D341Med (cell line): ENCODE data around the gene USP32.
A peak's percentile ranks its signal among the peaks of the same experiment; 100 is the strongest.
"Not testable (repeated sequence)": the region's sequence is repeated elsewhere in the genome, so short reads cannot be mapped to it uniquely, and the experiment has no call there.

Experiments used
- DNase-seq: peaks from one replicate; pipeline ENCODE4 v3.0.0; 2012; ENCODE audit warnings: low spot score

Gene USP32

GRCh38 chr17:60231234-60231633 is 160.7 kb downstream of the USP32 start:
- DNase-seq: peak; percentile 62

- no peak for DNase-seq
Measured at GRCh38 chr17:60230358-60230757, 161.6 kb downstream of the USP32 start.

GRCh38 chr17:60229188-60229802 is 162.6 kb downstream of the USP32 start:
- peak; percentile 39 for DNase-seq

DNA sequence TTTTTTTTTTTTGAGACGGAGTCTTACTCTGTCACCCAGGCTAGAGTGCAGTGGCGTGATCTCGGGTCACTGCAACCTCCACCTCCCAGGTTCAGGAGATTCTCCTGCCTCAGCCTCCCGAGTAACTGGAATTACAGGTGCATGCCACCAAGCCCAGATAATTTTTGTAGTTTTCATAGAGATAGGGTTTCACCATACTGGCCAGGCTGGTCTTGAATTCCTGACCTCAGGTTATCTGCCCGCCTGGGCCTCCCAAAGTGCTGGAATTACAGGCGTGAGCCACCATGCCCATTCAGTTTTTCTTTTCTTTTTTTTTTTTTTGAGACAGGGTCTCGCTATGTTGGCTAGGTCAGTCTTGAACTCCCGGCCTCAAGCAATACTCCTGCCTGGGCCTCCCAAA is 164.7 kb downstream of the USP32 start:
- DNase-seq: not testable (repeated sequence)

GRCh38 chr17:60224064-60224463 is 167.9 kb downstream of the USP32 start:
- no peak for DNase-seq

DNA sequence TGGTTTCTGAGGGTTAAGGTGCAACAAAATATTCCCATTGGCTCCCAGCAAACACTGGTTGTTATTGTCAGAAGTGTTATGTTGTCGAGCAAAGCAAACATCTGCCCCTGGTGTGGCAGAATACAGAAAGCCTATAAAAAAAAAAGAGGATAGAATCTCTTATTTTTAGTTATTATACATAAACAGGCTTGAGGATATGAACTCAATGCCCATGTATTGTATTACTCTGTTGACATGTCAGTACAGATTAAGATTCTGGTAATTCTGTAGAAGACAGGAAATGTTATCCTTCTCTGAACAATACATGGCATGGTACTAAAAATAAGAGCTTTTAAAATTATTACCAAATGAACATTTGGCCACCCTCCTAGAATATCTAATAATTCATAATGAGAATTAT is 168.5 kb downstream of the USP32 start:
- no peak for DNase-seq

- DNase-seq: not testable (repeated sequence)
Measured at GRCh38 chr17:60218774-60219173, 173.2 kb downstream of the USP32 start.

- not testable (repeated sequence) for DNase-seq
Measured at GRCh38 chr17:60215895-60216294, 176.0 kb downstream of the USP32 start.

- DNase-seq: not testable (repeated sequence)
Measured at GRCh38 chr17:60211282-60211681, 180.7 kb downstream of the USP32 start.

DNA sequence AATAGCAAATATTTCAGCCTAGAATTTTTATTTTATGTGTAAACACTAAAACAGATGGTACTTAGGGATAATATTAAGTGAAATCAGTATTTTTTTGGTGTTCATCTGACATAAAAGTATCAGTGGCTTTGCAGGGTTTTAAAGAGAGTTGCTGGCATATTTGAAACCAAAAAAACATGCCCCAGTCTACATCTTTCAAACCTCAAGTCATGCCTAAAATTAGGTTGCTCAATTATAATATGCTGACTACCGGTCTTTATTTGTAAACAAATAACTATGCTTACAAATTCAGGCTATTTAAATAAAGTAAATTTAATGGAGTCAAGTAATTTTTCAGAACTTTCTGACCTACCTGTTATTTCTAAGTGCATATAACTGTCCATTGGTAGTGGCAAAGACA is 183.6 kb downstream of the USP32 start:
- not testable (repeated sequence) for DNase-seq

- DNase-seq: not testable (repeated sequence)
Measured at GRCh38 chr17:60205782-60206181, 186.2 kb downstream of the USP32 start.

DNA sequence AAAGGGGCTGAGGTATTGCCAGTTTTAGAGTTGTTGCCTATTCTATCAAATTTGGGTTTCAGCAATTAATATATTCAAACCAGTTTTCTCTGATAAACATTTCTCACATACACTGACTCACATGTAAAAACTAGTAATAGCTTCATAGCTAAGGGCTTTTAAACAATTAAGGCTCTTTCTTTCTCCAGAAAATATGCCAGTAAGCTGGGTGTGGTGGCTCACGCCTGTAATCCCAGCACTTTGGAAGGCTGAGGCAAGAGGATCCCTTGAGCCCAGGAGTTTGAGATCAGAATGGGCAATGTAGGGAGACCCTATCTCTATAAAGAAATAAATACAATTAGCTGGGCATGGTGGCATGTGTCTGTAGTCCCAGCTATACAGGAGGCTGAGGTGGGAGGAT is 193.3 kb downstream of the USP32 start:
- not testable (repeated sequence) for DNase-seq

GRCh38 chr17:60194141-60194540 is 197.8 kb downstream of the USP32 start:
- DNase-seq: not testable (repeated sequence)

DNA sequence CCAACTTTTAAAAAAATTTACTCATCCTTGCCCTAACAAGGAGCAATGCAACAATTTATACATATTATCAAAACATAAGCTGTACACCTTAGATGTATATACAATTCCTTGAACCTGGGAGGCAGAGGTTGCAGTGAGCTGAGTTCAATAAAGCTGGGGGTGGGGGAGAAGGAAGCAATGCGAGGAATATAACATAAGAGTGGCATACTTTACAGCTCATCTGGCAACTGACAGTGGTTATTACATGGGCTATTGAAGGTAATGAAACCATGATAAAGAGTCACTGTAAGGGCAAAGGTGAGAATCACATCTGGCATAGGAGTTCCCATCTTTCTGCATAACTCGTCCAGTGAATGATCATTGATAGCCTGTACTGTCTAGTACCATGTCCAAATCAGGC is 198.5 kb downstream of the USP32 start:
- no peak for DNase-seq

DNA sequence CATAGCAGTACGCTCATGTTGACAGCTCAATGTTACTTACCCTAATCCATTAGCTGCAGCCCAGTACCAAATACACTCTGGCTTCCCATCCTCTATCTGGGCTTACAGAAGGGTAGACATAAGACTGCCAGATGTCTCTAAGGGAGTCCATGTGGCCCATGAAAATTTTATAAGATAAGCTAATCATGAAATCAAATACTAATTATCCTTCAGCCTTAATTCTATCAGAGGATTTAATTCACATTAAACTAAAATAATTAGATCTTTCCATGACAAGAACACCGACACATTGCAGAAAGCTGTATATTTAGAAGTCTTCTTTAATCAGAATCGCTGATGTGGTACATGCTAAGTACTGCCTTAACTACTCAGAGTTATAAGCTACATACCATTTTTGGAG is 198.9 kb downstream of the USP32 start:
- DNase-seq: not testable (repeated sequence)

- DNase-seq: not testable (repeated sequence)
Measured at GRCh38 chr17:60190032-60190431, 201.9 kb downstream of the USP32 start.

- no peak for DNase-seq
Measured at GRCh38 chr17:60188759-60189158, 203.2 kb downstream of the USP32 start.

GRCh38 chr17:60186846-60187745 is 204.8 kb downstream of the USP32 start:
- not testable (repeated sequence) for DNase-seq

DNA sequence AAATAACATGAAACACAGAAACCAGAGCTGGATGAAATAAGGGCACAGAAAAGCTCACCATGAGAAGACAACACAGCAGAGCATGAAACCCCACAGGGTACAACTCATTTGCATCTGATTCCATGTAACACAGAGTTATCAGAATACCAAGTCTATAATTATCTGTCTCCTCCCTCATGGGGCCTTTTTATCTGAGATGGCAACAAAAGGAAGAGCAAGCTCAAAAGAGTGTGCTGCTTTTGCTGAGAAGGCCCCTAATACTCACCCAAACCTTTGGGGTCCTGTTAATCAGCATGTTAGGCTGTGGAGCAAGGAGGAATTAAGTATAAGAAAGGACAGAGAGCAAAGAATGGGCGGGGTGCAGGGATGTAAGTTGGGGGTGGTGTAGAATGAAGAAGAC is 205.6 kb downstream of the USP32 start:
- DNase-seq: not testable (repeated sequence)

GRCh38 chr17:60180380-60180779 is 211.6 kb downstream of the USP32 start:
- DNase-seq: not testable (repeated sequence)

- not testable (repeated sequence) for DNase-seq
Measured at GRCh38 chr17:60178180-60178579, 213.8 kb downstream of the USP32 start.

DNA sequence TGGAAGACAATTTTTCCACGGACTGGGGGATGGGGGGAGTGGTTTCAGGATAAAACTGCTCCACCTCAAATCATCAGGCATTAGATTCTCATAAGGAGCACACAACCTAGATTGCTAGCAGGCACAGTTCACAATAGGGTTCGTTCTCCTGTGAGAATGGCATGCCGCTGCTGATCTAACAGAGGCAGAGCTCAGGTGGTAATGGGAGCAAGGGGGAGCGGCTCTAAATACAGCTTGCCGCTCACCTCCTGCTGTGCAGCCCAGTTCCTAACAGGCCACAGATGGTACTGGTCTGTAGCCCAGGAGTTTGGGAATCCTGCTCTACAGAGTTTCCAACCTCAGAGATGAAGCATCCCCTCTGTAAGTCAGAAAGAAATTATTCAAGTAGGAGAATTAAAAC is 215.2 kb downstream of the USP32 start:
- not testable (repeated sequence) for DNase-seq

- peak; percentile 58 for DNase-seq
Measured at GRCh38 chr17:60174767-60175166, 217.2 kb downstream of the USP32 start.
